ENCODE data around the gene DCAF8.

Gene DCAF8

GRCh38 chr1:160225345-160225744 is 37.0 kb downstream of the DCAF8 start:
- TF ChIP-seq, protein P1, sequence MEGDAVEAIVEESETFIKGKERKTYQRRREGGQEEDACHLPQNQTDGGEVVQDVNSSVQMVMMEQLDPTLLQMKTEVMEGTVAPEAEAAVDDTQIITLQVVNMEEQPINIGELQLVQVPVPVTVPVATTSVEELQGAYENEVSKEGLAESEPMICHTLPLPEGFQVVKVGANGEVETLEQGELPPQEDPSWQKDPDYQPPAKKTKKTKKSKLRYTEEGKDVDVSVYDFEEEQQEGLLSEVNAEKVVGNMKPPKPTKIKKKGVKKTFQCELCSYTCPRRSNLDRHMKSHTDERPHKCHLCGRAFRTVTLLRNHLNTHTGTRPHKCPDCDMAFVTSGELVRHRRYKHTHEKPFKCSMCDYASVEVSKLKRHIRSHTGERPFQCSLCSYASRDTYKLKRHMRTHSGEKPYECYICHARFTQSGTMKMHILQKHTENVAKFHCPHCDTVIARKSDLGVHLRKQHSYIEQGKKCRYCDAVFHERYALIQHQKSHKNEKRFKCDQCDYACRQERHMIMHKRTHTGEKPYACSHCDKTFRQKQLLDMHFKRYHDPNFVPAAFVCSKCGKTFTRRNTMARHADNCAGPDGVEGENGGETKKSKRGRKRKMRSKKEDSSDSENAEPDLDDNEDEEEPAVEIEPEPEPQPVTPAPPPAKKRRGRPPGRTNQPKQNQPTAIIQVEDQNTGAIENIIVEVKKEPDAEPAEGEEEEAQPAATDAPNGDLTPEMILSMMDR (IDR thresholded peaks at IDR 0.05; ENCODE audit: control extremely low read depth, extremely low read depth, low read depth, missing control alignments) = no peak
- CTCF ChIA-PET = interaction anchor here (1.0 to 5.8 kb wide), 6 partner anchors 13 to 116 kb away, joined by 3 to 45 read pairs (median 4); no protein-coding TSS in a partner anchor
- POLR2A ChIA-PET = interaction anchor here (0.6 kb wide), 1 partner anchor 28 kb away, joined by 3 read pairs; no protein-coding TSS in a partner anchor
- no peak for DNase-seq (ENCODE audit: extremely low spot score)

GRCh38 chr1:160224606-160225005 is 37.7 kb downstream of the DCAF8 start:
- no peak for DNase-seq (ENCODE audit: extremely low spot score)
- ChIA-PET CTCF (interaction anchor here (1.5 to 5.8 kb wide), 2 partner anchors 14 to 29 kb away, joined by 4 to 45 read pairs; no protein-coding TSS in a partner anchor), POLR2A (interaction anchor here (0.6 kb wide), 1 partner anchor 29 kb away, joined by 3 read pairs; no protein-coding TSS in a partner anchor)
- TF ChIP-seq, protein P1 (IDR thresholded peaks at IDR 0.05; ENCODE audit: control extremely low read depth, extremely low read depth, low read depth, missing control alignments) = no peak

DNA sequence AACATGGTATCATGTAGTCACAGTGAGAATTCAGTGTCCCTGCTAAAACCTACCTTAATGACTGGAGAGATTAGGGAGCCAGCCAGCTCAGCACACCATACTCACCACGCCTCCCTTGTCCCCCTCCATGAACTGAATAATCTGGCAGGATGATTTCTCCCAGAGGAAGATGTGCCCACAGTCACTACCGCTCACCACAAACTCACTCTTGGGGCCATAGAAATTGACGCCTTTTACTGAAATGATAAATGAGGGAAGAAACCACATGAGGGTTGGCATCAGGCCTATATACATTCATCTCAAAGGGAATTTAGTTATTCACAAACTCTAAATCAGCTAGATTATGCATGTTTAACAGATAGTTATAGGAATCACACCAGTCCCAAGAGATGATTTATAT is 39.8 kb downstream of the DCAF8 start:
- ChIA-PET CTCF (interaction anchor here (0.7 to 3.4 kb wide), 4 partner anchors 9 to 29 kb away, joined by 3 to 18 read pairs (median 8); no protein-coding TSS in a partner anchor), POLR2A (no interaction called here)
- TF ChIP-seq, protein P1 (IDR thresholded peaks at IDR 0.05; ENCODE audit: control extremely low read depth, extremely low read depth, low read depth, missing control alignments) = no peak
- no peak for DNase-seq (ENCODE audit: extremely low spot score)

- CTCF ChIA-PET = interaction anchor here (1.1 to 3.4 kb wide), 11 partner anchors 10 to 142 kb away, joined by 3 to 18 read pairs (median 9); no protein-coding TSS in a partner anchor
- TF ChIP-seq, protein P1 (IDR thresholded peaks at IDR 0.05; ENCODE audit: control extremely low read depth, extremely low read depth, low read depth, missing control alignments) = no peak
- POLR2A ChIA-PET = no interaction called here
- no peak for DNase-seq (ENCODE audit: extremely low spot score)
These were observed 41.3 kb downstream of the DCAF8 start for GRCh38 chr1:160221089-160221488.

DNA sequence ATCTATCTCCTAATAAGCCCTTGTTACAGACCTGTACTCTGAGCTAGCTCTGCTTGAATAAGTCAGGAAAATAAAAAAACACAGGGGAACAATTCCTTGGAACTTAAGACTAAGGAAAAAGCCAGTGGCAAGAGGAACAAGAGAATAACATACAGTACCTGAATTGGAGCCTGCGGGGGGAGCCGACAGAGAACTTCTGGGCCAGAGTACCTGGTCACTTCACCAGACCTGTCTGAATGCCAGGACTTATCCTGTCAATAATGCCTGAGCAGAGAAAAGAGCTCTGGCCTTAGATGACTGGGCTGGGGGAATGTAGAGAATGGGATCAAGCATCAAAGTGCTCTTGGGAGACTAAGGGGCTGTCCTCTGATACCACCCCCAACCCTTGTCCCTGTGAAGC is 42.0 kb downstream of the DCAF8 start:
- TF ChIP-seq, protein P1 (IDR thresholded peaks at IDR 0.05; ENCODE audit: control extremely low read depth, extremely low read depth, low read depth, missing control alignments) = no peak
- DNase-seq (ENCODE audit: extremely low spot score) = no peak
- ChIA-PET CTCF (interaction anchor here (0.9 to 3.4 kb wide), 17 partner anchors 9 to 120 kb away, joined by 3 to 18 read pairs (median 9); no protein-coding TSS in a partner anchor), POLR2A (no interaction called here)

DNA sequence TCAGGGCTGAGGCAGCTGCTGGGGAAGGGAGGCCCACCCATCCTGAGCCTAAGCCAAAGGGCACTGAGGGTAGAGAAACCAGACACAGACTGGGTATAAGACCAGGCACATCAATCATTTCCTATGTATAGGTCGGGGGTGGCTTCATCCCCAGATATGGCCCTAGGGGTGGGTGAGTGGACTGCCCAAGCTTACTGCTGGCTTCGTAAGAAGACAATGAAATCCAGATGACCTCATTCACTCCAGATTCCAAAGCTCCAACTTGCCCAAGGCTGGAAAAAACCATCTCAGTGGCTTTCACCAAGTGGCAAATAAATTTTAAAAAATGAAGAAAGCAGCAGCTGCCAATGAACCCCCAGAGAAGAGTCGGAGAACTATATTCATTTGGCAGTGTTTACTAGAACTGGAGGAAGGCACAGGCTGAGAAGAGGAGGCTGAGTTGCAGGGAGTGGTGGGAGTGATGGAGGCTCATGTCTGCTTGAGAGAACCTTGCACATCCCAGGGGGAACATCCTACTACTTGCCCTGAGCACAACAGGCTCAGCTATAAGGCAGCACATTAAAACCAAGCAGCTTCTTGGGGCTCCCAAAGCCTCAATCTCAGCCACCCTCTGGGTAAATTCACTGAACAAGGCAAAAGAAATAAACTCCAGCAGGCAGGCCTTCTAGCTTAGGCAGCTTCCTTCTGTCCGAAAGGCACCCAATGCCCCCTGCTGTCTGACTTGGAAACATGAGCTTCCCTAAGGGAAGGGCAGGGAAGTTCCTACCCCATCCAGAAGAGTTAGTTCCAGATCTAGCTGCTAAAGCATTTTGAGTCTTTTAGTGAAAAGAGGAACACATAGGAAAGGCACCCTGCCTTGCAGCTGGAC is 43.1 kb downstream of the DCAF8 start:
- TF ChIP-seq, protein P1 (IDR thresholded peaks at IDR 0.05; ENCODE audit: control extremely low read depth, extremely low read depth, low read depth, missing control alignments) = no peak
- no peak for DNase-seq (ENCODE audit: extremely low spot score)
- ChIA-PET POLR2A (interaction anchor here (1.0 kb wide), 1 partner anchor 66 kb away, joined by 3 read pairs; the partner anchor contains the start of gene PEX19), CTCF (interaction anchor here (0.7 to 3.1 kb wide), 19 partner anchors 8 to 119 kb away, joined by 3 to 15 read pairs (median 9); no protein-coding TSS in a partner anchor)
